Right lung (tissue), 5 donors: ENCODE measurements around the gene NUBP2. TPM values are rescaled to one million over a fixed set of nuclear protein-coding genes. Genes with fewer than 3 reads are reported as not detected.

Experiments used
- DNase-seq, 2 donors: peaks; one replicate each; pipeline ENCODE4 v3.0.0-alpha.2; 2013
- polyA plus RNA-seq, 5 donors: library from polyadenylated mRNA; unstranded; fragments of 120-200 nt; gene quantifications; one replicate each; pipeline versions ENCODE4 v1.2.1 to v1.2.3, GENCODE V29; 2013; ENCODE audit warnings: inconsistent platforms in 1 of 5, low replicate concordance in 1 of 5; ENCODE audit not compliant: insufficient read length in 5 of 5, insufficient read depth in 1 of 5

NUBP2 gene
- polyA plus RNA-seq, 5 donors: 26.4 to 71.8 (median 40.8) TPM

DNA sequence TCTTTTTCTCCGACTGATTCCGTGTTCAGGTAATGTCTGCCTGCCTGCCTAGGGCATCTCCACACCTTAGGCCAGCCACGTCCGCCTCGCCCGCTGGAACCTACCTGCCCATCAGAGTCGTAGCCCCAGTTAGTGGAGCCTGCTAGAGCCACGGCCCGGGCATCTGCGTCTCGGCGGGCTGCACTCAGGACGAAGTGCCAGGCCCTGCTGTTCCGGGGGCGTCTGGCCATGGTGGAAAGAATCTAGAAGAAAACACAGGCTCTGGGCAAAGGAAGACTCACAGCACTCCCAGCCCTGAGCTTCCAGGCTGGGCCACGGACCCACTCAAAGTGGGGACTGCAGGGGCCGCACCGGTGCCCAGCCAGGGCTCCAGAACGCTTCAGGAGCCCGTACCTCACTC is 1.5 kb upstream of the NUBP2 start:
- no peak for DNase-seq

DNA sequence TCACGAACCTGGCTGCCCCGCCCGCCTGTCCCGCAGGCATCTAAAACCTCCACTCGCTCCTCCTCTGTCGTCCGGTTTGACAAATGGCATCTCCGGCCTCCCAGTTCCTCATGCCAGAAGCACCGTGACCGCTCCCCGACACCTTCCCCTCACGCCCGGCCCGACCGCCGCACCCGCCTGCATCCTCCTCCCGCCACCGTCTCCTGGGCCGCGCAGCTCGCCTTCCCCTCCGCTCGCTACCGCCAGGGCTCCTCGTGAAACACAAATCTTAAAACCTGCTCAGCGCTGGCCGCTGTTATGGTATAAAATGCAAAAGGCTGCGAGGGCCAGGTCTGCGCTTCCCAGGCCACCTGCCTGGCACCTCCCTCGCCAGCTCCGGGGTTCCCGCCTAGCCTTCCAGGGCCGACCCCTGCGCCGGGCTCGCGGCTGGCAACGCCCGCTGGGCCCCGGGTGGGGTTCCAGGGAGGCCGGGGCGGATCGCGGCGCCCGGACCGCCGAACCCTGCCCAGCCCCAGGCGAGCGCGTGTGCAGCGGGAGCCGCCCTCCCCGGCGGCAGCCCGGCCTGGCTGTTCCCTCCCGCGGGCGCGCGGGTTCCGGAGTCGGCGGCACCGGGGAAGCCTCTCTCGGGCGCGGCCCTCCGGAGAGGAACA is 877 bp upstream of the NUBP2 start:
- no peak for DNase-seq

DNA sequence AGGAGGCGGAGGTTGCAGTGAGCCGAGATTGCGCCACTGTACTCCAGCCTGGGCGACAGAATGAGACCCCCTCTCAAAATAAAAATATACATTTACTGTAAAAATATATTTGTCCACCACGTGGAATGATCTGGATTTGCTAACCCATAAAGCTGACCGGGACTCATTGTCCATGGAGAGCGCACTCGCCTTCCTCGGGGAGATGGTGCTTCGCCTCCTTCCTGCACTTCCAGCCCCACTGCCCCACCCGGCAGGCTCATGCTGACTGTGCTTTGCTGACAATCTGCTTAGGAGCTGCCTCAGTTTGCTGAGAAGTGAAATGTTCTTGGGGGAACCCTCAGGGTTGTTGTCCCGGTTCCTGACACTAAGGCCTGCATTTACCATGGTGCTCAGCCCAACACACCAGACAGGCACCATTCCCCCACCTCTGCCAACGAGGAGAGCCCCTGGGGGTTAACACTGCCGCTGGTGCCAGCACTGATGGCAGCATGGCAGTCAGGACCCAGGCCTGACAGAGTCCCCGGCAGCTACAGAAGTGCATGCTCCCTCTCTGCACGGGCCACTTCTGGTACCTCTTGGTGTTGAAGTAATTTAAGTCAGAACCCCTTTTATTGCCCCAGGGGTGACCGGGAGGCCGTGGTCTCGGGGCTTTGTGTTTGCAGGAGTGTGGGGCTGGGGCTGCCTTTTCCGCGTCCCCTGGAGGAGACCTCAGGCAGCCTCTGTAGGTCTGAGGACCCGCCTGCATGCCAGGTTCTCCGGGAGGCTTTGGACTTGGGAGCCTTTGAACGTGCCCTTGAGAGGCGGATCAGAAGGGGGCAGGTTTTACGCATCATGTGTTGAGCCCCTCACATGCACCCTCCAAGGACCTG is 2.5 kb downstream of the NUBP2 start:
- DNase-seq: no peak

- DNase-seq: no peak
Observed at GRCh38 chr16:1785846-1786170, 3.0 kb downstream of the NUBP2 start.

- no peak for DNase-seq
Observed at GRCh38 chr16:1786242-1787055, 3.7 kb downstream of the NUBP2 start.

DNA sequence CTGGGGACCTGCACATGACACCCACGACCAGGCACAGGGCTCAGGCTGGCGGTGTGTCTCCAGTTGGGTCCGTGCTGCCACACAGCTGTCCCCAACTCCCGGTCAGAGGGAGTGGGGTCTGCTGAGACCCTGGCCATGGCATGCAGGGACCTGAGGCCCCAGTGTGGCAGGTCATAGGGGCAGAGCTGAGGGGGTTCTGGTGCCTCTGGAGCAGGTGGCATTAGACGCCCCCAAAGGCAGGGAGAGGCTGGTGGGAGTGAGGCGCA is 4.2 kb downstream of the NUBP2 start:
- no peak for DNase-seq

DNA sequence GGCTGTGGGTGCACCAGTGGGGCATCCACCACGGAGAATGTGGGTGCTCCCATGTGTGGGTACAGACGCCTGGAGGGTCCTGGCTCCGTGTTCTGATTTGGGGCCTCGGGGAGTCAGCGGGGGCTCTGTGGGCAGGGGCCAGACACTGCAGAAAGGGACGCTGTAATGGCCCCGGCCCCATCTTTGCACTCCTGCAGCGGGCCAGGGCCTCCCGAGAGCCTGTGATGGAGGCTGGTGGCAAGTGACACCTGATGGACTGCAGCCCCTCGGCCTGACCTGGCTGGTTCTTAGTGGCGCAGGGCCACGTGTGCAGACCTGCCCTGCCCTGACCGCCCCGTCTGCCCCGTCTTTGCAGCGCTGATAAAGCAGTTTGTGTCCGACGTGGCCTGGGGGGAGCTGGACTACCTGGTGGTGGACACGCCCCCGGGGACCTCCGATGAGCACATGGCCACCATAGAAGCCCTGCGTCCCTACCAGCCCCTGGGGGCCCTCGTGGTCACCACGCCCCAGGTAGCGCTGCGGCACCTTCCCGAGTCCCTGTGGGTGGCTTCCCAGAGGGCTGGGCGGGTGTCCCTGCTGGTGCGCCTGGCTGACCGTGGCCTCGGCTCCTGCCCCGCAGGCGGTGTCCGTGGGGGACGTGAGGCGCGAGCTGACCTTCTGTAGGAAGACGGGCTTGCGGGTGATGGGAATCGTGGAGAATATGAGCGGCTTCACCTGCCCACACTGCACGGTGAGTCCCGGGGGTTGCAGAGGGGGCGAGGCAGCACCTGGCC is 4.7 kb downstream of the NUBP2 start:
- no peak for DNase-seq

DNA sequence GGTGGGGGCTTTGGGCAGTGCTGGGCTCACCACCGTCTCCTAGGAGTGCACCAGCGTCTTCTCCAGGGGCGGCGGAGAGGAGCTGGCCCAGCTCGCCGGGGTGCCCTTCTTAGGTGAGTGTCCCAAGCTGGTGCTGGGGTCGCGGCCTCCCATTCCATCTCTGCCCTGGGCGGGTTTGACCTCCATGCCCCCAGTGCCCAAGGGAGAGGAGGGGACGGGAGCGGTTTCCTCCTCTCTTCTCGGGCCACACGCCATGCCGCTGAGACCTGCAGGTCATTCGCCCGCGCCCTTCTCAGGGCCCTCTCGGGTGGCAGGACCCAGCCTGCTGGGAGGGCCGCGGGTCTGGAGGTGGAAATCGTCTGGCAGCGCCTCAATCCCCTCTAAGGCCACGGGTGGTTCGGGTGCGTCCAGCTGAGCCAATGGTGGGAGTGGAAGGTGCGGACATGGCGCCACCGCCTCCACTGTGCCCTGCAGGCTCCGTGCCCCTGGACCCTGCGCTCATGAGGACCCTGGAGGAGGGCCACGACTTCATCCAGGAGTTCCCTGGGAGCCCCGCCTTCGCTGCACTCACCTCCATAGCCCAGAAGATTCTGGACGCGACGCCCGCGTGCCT is 5.4 kb downstream of the NUBP2 start:
- no peak for DNase-seq

DNA sequence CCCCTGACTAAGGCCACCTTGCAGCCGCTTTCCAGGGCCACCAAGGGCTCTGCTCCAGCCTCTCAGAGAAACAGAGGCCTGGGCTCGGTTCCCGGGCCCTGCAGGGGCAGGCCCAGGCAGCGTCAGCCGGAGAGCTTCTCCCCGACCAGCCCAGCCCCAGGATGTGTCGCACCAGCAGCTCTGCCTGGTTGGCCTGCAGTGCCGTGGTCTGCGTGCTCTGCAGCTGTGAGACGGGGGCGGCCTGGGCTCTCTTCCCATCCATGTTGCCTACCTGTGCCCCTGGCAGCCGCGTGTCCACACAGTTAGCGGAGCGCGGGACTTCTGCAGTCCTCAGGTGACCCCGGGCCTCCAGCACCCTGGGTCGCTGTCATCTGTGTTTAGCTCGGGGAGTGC is 5.9 kb downstream of the NUBP2 start:
- DNase-seq: no peak

DNA sequence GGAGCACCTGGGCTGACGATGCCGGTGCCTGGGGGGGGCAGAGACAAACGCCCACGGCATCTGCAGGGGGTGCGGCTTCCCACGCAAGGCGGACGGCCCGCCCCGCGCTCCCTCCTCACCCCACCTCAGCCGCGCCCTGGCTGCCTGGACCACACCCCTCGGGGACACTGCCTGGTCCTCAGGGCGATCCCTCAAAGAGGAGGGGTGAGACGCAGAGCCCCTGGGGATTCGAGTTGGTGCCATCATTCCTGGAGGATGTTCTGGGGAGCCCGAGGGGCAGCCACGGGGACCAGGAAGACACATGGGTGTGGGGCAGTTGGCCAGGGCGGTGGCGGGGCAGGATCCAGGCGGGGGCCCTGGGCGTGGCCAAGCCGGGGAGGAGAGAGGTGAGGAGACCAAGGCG is 6.9 kb downstream of the NUBP2 start:
- no peak for DNase-seq

GRCh38 chr16:1790261-1790610 is 7.5 kb downstream of the NUBP2 start:
- DNase-seq: no peak

DNA sequence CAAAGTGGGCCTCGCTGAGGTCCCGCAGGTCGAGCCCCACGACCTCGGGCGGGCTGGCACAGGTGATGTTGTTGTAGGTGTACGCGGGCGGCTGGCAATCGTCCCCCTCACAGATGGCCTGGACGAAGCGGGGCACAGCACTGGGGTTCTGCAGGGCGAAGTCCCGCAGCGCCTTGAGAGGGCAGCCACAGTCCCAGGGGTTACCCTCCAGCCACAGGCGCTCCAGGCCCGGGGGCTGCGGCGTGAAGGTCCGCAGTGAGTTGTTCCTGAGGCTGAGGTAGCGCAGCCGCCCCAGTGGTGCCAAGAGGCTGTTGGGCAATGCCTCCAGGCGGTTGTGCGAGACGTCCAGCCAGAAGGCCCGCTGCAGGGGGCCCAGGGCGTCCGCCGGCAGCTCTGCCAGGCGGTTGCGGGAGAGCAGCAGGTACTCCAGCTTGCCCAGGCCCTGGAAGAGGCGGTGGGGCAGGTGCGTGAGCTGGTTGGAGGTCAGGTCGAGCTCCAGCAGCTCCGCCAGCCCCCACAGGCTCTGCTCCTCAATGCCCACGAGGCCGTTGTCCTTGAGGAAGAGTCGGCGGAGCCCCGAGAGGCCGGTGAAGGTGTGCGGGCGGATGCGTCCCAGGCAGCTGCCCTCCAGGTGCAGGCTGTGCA is 8.0 kb downstream of the NUBP2 start:
- no peak for DNase-seq

- DNase-seq: no peak
Observed at GRCh38 chr16:1791256-1791942, 8.6 kb downstream of the NUBP2 start.

- DNase-seq: no peak
Observed at GRCh38 chr16:1791943-1792812, 9.4 kb downstream of the NUBP2 start.

GRCh38 chr16:1792836-1793577 is 10.2 kb downstream of the NUBP2 start:
- no peak for DNase-seq

GRCh38 chr16:1793578-1794220 is 10.9 kb downstream of the NUBP2 start, which contains the start of gene IGFALS:
Gene IGFALS, minus strand, starts transcription at chr16:1793705. Its CDS starts 53 bp downstream, at chr16:1793652.
- DNase-seq: no peak

DNA sequence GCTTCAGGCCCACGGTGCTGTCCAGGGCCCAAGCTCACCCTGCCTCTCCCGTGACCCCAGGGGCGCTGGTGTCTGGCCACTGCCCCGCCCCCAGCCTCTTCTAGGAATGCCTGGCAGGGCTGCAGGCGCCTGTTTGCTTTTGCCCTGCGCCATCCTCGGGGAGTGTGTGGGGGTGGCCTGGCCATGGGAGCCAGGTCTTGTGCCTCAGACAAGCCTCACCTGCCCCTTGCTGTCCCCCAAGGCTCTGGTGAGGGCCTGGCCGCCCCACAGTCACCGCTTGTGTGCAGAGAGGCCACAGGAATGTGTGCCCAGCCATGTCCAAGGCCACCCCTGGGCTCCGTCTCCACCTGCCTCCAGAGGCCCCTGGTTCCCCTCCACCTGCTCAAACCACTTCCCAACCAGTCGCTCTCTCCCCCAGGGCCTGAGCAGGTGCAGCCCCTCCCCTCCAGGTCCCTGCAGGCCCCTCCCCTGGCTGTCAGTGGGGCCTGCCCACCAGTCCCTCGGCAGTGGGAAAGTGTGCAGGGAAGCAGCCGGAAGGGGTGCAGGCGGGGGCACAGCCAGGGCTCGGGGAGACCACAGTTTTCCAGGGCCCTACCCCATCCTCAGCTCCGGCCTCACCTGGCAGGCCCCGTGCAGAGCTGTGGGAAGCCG is 11.6 kb downstream of the NUBP2 start:
- no peak for DNase-seq
